ENCODE measurements around the gene KAT6B. TPM values are rescaled to one million over a fixed set of nuclear protein-coding genes. Genes with fewer than 3 reads are reported as not detected.

Gene KAT6B
- total and polyA plus RNA-seq, 2 of the 8 experiments (the other 6 are each of a cell fraction or from before 2014, with no cell fraction given): 7.3 to 30.8 TPM

DNA sequence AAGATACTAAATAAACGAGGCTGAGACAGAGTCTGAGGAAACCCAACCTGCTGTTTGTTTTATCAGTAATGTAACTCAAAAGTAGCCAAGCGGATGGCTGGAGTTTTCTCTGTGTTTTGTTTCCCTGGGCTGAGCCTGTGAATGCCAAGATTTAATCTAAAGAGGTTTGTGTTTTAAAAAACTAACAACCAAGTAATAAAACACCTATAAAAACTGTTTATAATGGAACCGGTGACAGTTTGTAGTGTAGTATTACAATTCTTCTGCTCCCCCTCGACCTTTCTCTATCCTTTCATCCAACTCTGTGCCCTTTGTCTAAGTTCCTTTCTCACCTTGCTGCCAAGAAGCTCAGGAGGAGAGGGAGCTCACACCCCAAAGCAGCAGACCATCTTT lies 2.6 kb upstream of the KAT6B start (continued):
- TF ChIP-seq CHD7 (IDR thresholded peaks at IDR 0.05; ENCODE audit: insufficient replicate concordance, low read length) (no peak), BRCA1 (IDR thresholded peaks at IDR 0.05; ENCODE audit: low read depth, low read length) (no peak)

Data from H1 (cell line).